Neural cell (in vitro differentiated cells): ENCODE results near the gene WNT7B.

Source experiments
- POLR2AphosphoS5 ChIP-seq: IDR thresholded peaks from 2 replicates; pipeline ENCODE4 v1.6.1; 2012
- TF ChIP-seq, protein P1 (sequence below): fragments of 450-650 bp; IDR thresholded peaks from 2 replicates; pipeline ENCODE4 v1.5.1; 2014; ENCODE audit warnings: antibody characterized with exemption, mild to moderate bottlenecking, moderate library complexity; ENCODE audit not compliant: poor library complexity, severe bottlenecking

DNA sequence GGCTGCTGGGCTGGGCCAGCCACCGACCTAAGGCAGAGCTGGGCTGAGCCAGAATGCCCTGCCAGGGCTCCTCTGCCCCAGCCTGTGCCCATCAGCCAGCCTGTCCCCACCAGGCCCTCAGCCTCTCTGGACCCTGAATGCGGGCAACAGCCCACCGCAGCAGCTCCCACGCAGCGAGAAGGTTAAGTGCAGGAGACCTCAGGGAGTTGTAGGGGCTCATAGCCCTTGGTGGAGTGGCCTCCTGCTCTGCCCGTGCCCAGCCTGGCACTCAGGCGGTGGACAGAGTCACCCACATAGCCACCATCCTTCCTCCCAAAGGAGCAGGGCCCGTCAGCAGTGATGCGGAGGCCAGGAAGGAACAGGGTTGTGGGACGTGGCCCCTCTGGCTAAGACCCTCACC, 19.1 kb downstream of the WNT7B start:
- TF ChIP-seq, protein P1, sequence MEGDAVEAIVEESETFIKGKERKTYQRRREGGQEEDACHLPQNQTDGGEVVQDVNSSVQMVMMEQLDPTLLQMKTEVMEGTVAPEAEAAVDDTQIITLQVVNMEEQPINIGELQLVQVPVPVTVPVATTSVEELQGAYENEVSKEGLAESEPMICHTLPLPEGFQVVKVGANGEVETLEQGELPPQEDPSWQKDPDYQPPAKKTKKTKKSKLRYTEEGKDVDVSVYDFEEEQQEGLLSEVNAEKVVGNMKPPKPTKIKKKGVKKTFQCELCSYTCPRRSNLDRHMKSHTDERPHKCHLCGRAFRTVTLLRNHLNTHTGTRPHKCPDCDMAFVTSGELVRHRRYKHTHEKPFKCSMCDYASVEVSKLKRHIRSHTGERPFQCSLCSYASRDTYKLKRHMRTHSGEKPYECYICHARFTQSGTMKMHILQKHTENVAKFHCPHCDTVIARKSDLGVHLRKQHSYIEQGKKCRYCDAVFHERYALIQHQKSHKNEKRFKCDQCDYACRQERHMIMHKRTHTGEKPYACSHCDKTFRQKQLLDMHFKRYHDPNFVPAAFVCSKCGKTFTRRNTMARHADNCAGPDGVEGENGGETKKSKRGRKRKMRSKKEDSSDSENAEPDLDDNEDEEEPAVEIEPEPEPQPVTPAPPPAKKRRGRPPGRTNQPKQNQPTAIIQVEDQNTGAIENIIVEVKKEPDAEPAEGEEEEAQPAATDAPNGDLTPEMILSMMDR = no peak
- TF ChIP-seq POLR2AphosphoS5 = no peak
